ENCODE results near the gene R3HCC1L.
A peak's percentile ranks its signal among the peaks of the same experiment; 100 is the strongest.

The R3HCC1L gene

DNA sequence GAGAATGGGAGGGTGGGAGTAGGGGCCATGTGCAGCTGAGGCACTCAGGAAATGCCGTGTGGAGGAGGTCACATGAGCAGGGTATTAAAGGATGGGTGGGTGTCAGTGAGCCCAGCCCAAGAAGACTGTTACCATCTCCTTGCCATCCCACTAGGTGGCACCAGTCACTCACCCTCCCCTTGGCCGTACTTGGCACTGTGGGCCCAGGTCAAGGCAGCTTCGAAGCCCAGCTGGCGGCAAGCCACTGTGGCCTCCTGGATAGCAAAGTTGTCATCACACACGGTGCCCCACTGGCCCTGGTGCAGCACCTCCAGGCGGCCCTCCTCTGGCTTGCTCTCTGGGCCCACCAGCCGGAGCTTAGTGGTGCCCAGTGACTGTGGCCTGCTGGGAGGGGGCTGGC, 128.1 kb downstream of the R3HCC1L start:
- DNase-seq, result peak; percentile 34

DNA sequence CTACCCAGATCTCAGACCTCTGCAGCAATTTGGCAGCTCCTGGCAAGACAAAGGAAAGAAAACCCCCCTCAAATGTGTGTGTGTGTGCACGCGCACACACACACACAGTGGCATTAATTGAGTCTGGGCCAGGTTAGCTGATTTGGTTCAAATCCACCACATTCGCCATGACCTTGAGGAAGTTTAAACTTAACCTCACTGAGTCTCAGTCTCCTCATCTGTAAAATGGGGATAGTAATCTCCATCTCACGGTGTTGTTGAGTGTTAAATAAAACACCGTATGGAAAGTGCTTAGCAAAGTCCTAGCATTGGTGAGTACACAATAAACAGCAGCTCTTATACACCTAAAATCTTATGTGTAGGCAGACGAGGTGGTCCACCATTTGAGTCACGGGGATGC, 128.6 kb downstream of the R3HCC1L start:
- no peak for DNase-seq

DNA sequence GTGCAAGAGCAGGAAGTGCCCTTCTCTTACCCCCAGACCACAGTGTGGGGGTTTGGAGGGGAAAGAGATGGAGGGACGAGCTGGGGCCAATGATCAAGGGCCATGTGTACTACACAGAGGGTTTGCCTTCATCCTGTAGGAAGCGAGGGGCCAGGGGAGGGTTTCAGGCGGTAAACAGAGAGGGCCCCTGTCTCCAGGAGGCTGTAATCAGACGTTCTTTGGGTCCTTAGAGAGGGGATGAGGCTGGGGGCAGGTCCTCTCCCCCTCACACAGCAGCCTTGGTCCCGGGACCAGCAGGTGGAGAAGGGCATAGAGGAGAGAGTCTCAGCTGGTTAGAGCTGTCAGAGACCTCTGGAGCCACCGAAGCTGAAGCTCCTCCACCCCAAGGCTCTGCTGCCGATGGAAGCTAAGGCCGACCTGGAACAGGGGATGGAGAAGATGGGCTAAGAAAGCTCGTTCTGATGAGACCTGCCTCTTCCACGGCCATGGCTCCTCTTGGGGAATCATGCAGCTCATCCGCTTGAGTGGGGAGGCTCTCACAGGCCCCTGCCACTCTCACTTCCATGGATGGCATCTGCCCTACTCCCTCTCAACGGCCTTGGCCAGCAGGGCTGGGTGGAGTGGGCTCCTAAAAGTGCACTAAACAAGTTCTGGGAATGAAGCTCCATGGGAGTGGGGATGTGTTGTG, 130.1 kb downstream of the R3HCC1L start:
- DNase-seq, result no peak

DNA sequence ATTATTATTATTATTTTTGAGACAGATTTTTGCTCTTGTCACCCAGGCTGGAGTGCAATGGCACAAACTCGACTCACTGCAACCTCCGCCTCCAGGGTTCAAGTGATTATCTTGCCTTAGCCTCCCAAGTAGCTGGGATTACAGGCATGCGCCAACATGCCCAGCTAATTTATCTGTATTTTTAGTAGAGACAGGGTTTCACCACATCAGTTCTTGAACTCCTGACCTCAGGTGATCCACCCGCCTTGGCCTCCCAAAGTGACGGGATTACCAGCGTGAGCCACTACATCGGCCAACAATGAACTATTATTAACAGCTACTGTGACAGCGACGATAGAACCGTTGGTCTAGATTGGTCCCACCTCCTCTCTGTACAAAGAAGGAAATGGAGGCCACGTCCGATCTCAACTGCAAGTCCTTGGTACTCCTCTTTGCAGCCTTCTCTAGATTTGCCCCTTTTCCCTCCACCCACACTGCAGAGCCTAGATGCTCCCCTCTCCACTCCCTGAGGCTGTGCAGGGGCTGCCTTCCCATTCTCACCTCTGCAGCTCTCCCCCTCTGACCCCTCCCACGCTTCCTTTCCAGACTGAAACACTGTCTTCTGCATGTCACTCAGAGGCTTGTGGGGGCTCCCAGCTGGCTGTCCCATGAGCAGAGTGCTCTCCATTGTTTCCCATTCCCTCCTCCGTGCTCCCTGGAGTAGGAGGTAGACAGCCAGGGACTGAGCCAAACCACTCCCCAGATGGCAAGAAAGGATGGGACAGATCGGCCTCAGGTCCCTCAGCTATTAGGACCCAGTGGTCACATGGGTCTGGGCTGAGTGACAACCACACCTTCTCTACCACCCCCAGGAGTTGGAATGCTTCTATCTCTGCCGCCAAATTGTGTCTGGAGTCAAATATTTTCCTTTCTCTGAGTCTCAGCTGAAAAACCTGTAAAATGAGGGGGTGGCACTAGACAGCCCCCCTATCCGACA, 131.2 kb downstream of the R3HCC1L start:
- no peak for DNase-seq

DNA sequence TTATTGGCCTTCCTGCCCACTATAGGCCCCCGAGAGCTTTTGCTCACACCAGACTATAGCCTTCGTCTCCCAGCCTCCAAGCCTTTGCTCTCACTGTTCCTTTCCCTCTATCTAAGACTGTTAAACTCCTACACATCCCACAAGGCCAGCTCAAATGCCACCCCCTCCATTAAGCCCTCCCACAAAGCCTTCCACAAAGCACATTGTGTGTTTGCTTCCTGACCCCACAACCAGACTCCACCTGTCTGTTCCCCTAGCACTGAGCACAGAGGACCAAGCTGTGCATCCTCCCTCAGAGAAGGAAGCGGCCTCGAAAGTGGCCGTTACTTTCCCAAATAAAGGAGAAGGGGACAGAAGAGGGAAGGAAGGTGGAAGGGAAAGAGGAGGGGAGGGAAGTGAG, 132.2 kb downstream of the R3HCC1L start:
- DNase-seq, result no peak

DNA sequence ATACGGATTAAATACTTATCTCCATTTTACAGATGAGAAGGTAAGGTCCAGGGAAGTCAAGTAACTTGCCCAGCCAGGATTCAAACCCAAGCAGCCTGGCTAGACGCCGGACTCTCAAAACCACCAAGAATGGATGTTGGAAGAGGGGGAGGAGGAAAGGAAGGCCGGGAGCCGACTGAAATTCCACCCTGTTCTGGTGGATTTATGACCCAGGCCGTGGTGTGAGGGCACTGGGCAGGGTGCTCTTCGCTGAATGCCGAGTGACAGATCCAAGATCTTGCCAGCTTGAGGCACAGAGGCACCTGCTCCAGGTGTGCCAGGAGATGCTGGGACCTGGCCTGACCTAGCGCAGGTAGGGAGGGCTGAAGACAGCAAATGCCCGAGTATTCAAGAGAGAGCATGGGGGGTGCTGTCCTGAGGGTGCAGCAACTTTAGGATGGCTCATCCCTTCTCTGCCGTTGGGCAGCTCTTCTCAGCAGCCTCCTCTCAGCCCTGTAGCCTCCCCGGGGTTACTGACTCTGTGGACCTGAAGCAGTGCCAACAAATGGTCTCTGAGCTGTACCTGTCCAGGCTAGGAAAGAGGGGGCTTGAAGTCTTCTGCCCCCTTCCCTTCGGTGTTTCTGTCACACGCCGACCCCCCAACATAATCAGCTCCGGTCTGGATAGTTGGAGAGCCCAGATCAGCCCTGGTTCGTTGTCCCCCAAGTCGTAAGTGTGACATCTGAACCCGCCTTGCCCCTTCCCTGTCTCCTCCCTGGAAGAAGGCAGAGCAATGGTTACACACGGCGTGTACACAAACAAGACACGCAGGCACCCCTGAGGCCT, 132.8 kb downstream of the R3HCC1L start:
- peak; percentile 9 for DNase-seq

DNA sequence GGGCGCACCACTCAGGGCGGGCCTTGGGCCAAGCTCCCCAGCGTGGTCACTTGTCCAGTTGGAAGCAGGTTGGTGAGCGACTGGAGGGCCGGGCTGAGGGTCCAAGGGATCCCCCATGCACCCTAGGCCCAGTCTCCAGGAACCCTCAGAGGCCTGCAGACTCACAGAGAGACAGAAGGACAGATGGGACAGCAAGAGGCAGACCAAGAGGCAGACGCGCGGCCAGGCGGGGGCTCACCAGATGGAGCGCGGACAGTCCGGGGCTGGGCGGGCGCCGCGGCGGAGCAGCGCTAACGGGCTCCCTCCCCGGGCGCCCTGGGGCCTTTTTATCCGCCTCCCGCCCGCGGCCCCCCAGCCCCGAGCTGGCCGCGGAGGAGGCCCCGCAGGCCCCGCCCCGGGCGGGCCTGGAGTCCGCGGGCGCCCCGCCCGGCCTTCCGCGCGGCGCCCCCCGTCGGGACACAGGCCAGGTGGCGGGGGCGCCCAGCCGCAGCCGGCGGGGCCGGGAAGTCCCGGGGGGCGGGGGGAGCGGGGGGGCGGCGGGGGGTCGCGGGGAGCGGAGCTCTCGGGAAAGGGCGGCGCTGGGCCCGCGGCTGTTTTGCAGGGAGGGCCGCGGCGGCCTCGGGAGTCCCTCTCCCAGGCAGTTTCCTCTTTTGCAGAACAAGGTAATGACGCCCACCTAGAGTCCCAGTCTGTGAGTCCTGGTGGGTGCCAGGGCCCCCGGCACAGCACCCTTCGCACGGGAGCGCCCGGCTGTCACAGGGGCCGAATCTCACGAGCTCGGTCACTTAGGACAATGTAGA, 133.6 kb downstream of the R3HCC1L start, which contains the start of gene LOXL4:
Gene LOXL4 (minus strand): TSS at position 301 of the 800 bp plus-strand sequence. CDS start 5,175 bp downstream, outside the sequence.
- DNase-seq, result no peak

DNA sequence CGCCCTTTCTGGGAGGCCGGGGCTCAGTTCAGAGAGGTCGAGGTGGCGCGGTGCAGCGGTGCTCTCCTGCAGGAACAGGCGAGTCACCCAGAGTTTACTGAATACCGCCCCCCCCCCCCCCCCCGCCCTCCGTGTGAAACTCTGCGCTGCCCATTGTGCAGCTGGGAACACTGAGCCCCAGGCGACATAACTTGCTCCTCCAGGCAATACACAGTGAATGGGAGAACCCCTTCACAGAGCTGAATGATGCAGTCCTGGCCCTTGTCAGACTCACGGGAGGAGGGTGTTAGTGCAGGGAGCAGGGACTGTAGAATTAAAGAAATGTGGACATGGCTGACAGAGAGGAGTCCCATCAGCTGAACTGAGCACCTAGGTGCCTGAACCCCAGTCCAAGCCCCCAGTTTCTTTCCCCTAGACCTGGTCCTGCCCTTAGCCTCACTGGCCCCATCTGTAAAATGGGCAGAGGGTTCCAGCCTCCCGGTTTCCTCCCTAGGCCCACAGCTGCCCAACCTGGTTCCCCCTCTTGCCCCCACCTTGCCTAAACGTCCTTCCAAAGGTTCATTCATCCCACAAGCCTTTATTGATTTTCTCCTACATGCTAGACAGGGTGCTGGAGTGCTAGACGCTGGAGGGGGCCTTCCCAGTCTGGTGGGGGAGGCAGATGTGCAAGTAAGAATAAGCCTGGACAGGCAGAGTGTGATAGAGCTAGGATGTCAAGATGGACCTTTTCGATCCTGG, 134.4 kb downstream of the R3HCC1L start:
- no peak for DNase-seq

DNA sequence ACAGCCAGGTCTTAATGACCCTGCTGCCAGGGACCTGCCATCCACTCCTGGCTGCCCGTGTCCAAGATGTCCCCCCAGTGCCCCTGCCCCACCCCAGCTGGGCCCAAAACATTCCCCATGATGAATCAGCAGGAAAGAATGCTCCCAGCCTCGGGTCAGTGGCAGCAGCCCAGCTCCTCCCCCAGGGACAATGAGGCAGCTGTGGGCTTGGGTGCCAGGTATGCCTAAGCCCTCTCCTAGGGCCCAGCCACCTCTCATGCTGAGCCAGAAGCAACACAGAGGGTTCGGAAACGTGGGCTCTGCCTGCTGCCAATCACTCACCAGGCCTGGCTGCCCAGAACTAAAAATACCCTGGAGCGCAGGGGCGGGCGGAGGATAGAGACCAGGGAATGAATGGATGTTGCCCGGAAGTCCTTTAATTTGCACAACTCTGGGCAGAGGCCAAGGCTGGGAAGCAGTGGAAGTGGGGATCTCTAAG, 135.0 kb downstream of the R3HCC1L start:
- DNase-seq, result peak; percentile 86

DNA sequence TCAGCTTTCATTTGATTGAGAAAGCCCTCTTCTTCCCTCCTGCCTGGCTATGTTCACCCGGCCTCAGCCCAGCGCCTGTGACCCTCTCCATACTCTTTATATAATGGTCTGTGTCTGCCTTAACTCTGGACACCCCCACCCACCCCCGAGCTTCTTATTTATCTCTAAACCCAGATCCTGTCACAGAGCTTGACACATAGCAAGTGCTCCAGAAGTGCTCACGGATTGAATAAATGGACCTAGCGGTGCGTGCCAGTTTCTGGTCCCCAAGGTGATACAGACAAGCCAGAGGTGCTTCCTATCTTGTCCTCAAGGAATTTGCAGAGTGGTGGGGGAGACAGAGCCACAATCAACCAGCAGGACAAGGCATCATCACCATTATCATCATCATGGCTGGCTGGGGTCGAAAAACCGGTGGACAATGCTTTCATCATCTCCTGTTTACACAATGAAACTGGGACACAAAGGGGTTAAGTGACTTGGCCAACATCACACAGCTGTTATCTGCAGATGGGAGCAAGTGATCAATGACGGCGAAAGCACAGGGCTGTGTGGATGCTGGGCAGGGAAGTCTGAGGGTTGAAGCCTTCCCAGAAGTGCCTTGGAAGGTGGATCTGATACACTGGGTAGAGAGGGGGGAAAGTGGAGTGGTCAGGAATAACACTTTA, 135.8 kb downstream of the R3HCC1L start:
- DNase-seq, result no peak

DNA sequence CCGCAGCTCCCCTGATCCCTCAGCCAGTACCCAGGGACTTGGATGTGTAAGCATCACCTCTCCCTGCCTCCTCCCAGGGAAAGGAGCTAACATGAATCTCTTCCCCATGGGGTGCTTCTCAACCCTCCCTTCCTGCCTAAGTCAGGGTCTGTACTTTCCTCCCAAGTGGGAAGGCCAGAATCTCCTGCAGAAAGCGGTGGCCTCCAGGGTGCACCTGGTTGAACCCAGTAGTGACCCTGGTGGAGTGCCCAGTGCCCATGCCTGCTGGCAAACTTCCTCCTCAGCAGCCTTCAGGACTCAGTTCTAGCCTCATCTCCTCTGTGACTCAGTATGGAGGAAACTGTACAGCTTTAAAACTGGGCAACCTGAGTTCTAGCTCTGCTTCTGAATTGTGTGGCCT, 136.3 kb downstream of the R3HCC1L start:
- DNase-seq, result no peak

DNA sequence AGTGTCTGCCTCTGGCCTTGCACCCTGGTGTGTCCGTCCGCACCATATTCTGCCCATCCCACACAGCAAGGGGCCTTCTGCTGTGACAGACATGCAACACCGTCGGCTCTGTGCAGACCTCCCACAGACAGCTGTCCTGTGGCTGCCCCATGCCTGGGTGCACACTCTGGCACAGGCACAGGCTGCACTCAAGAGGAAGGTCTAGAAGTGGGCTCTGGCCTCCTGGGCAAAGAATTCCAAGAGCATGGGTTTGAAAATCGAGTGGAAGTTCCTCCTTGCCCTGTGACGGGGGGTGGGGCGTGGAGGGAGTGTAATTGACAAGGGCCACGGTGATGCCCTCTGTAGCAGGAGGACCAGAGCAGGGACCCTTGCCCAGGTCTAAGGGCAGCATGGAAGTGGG, 137.8 kb downstream of the R3HCC1L start:
- DNase-seq, result no peak

DNA sequence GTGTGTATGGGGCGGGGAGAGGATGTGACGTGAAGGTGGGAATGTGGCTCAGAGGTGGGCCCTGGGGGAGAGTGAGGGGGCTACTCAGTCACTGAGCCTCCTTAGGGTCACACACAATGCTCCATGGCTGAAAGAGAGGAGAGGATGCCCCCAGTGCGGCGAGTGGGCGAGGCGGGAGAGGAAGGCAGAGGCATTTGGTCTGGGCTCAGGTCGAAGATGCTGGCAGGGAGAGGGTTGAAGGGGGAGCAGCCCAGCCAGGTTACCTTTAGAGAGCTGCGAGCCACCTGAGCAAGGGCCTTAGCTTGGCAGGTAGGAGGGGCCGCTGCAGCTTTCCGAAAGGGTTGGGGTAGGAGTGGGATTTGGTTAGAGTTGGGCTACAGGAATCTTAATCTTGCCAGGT, 138.2 kb downstream of the R3HCC1L start:
- DNase-seq, result no peak

DNA sequence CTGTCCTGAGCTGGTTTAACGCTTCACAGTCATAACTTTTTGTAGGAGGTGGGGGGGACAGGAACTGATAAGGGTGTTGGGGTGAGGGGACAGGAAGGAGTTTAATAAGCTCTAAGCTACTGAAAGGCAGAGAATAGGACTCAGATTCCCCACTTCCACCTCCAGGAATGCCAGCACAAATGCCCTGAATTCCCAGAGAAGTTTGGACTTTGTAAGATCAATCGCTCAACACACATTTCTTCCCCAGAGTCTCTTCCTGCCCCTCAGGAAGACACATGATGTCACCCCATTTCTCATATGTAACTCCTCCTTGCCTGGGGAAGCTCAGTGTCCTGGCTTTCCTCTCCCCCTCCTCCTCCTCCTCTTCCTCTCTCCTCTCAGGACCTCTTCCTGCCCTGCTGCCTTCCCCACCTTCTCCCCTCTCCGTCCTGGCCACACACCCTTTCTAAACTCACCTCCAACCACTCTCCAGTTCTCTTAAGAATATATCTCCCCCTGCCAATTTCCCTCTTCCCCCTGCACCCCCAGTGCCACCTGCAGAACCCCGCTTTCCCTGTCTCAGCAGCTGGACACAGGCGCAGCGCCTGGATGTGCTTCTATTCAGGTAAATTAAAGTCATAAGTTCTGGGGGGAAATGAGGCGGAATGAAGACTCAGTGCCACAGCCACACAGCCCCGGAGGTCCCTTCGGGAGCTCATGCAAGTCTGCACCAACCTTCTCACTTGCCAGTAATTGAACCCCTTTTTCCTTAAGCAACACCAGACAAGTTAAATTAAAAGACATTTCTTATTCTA, 138.8 kb downstream of the R3HCC1L start:
- no peak for DNase-seq

DNA sequence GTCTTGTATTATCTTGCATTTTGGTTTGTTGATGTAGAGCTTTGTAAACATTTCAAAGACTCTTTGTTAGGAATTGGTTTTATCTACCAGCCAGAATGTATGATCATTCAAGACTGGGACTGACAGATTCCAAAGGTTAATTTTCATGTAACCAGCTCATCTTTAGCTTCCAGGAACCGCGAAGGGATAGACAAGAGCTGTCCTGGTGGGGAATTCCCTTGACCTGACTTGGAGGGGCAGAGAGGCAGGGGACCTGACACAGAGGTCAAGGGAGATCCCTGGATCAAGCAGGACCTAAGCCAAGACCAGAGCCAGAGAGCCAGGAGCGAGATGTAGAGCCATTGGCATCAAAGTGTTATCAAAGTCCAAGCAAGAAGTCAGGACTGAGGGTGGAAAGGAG, 140.1 kb downstream of the R3HCC1L start:
- DNase-seq, result no peak

DNA sequence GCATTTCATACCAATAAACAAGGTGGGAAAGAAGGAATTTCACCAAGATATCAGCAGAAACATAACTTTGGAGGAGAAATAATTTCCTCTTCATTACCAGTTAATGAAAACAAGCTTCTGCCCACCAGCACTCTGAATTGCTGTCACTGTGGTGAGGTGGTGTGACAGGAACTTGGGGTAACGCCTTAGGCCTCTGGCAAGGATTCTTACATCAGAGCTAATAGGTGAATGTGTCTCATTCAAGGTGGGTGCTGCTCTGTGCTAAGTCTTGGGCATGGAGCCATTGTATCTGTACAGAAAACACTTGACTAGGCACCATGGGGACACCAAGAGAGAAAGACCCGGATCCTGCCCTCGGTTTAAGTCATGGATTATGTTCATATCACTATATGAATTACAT, 141.9 kb downstream of the R3HCC1L start:
- DNase-seq, result no peak

DNA sequence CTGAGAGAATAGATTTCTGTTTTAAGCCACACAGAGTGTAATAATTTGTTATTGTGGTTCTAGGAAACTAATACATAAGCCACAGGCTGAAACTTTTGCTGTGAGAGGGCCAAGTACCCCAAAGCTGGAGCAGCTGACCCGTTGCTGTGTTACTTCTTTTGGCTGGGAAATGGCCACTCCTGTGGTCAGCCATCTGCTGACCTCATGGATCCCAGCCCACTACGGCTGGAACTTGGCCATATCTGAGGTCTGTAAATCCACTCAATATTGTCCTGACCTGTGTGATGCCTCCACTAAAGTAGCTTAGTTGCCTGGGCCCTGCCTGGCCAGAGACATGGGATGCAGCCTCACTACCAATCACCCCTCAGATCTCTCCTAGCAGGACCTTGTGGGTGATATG, 151.0 kb downstream of the R3HCC1L start:
- no peak for DNase-seq

DNA sequence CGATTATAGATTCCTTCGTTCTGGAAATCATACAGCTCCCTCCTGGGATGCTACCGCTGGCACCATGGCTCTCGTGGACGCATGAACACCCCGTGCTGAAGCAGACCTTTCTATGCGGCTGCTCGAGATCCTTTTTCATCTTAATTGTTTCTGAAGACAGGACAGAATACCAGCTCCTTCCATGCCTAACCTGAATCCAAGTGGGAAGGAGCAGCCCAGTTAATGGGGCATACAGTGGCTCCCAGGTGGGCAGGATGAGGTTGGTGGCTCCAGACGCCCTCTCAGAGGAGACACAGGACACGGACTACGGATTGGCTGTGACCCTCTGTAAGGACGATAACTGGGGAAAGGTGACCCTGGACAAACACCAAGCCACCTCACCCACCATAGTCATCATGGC, 152.0 kb downstream of the R3HCC1L start:
- DNase-seq, result no peak

DNA sequence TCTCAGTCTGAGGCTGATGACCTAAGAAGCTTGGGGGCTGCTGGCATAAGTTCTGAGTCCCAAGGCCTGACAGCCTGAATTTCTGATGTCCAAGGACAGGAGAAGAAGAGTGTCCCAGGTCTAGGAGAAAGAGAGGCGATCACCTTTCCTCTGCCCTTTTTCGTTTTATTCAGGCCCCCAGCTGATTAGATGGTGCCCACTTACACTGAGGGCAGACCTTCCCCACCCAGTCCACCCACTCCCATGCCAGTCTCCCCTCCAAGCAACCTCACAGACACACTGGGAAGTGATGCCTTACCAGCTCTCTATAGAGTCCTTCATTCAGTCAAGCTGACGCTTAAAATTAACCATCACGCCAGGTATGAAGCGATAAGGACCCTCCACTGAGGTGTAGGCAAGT, 152.9 kb downstream of the R3HCC1L start:
- DNase-seq, result no peak

DNA sequence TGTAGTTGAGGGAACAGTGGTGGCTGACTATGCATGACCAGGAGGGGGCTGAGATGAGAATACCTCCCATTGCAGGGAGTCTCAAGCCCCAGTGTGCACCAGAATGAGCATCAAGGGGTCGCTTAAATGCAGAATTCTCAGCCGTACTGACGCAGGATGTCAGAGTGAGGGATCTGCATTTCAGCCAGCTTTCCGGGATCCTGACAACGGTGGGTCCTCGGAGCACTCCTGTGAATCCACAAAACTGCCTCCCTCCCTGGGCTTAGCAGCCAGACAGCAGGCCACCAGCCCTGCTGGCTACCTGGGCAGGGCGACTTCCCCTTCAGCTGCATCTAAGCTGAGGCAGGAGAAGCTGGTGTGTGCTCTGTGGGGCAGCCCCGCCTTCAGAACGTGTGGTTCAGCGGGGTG, 155.3 kb downstream of the R3HCC1L start:
- DNase-seq, result no peak

Data from NCI-H226 (cell line).